MM.1S (cell line): ENCODE results near the gene FBLN1.

Experiments
- DNase-seq: peaks from one replicate; pipeline ENCODE4 v3.0.0-alpha.2; 2015
- H2AFZ ChIP-seq: fragments of 300-600 bp; sonication (generic); 2 replicates; pipeline ENCODE4 v1.6.0; 2016; ENCODE audit warnings: antibody characterized with exemption, low read length
- H3F3A ChIP-seq: fragments of 300-600 bp; sonication (generic); 2 replicates; pipeline ENCODE4 v1.6.1; 2016; ENCODE audit warnings: mild to moderate bottlenecking, antibody characterized with exemption, low read length, moderate library complexity, mixed read lengths; ENCODE audit not compliant: insufficient read depth
- H3K27ac ChIP-seq: fragments of 300-600 bp; sonication (generic); 2 replicates; pipeline ENCODE4 v1.5.1; 2016; ENCODE audit warnings: mild to moderate bottlenecking, low read length
- H3K27me3 ChIP-seq: fragments of 300-600 bp; sonication (generic); replicated peaks from 2 replicates; pipeline ENCODE4 v1.6.0; 2016; ENCODE audit warnings: low read length; ENCODE audit not compliant: insufficient read depth
- H3K36me3 ChIP-seq: fragments of 300-600 bp; sonication (generic); replicated peaks from 2 replicates; pipeline ENCODE4 v1.6.1; 2016; ENCODE audit warnings: mild to moderate bottlenecking, low read length, mixed read lengths; ENCODE audit not compliant: insufficient read depth
- H3K4me1 ChIP-seq: fragments of 300-600 bp; sonication (generic); 2 replicates; pipeline ENCODE4 v1.6.1; 2016; ENCODE audit warnings: low read length, mixed read lengths
- H3K4me2 ChIP-seq: fragments of 300-600 bp; sonication (generic); 2 replicates; pipeline ENCODE4 v1.6.0; 2016; ENCODE audit warnings: low read depth, low read length
- H3K4me3 ChIP-seq: fragments of 300-600 bp; sonication (generic); 2 replicates; pipeline ENCODE4 v1.5.1; 2016; ENCODE audit warnings: low read length, mixed read lengths
- H3K79me2 ChIP-seq: fragments of 300-600 bp; sonication (generic); 2 replicates; pipeline ENCODE4 v1.6.1; 2016; ENCODE audit warnings: mixed run types, low read length, mixed read lengths
- H3K9ac ChIP-seq: fragments of 300-600 bp; sonication (generic); 2 replicates; pipeline ENCODE4 v1.6.1; 2016; ENCODE audit warnings: low read length, mixed read lengths
- H3K9me2 ChIP-seq: fragments of 300-600 bp; sonication (generic); replicated peaks from 2 replicates; pipeline ENCODE4 v1.6.1; 2016; ENCODE audit warnings: mild to moderate bottlenecking, low read length, mixed read lengths; ENCODE audit not compliant: insufficient read depth
- H3K9me3 ChIP-seq: fragments of 300-600 bp; sonication (generic); replicated peaks from 2 replicates; pipeline ENCODE4 v1.6.1; 2016; ENCODE audit warnings: mild to moderate bottlenecking, low read length, mixed read lengths; ENCODE audit not compliant: insufficient read depth
- H4K20me1 ChIP-seq: fragments of 300-600 bp; sonication (generic); 2 replicates; pipeline ENCODE4 v1.6.1; 2016; ENCODE audit warnings: mild to moderate bottlenecking, low read length, moderate library complexity, mixed read lengths; ENCODE audit not compliant: insufficient read depth
- EZH2 ChIP-seq: fragments of 300-600 bp; sonication (generic); optimal IDR thresholded peaks from 2 replicates; pipeline ENCODE3; 2017; ENCODE audit warnings: low read depth, mild to moderate bottlenecking, antibody characterized with exemption, low read length, mixed read lengths
- EZH2phosphoT487 ChIP-seq: fragments of 300-600 bp; sonication (generic); IDR thresholded peaks from 2 replicates; pipeline ENCODE4 v1.6.1; 2018; ENCODE audit warnings: antibody characterized with exemption, low read length
- TF ChIP-seq, protein P1 (sequence below): fragments of 300-600 bp; sonication (generic); IDR thresholded peaks from 2 replicates; pipeline ENCODE4 v1.5.1; 2016; ENCODE audit warnings: antibody characterized with exemption, low read length, mixed read lengths

Gene FBLN1

DNA sequence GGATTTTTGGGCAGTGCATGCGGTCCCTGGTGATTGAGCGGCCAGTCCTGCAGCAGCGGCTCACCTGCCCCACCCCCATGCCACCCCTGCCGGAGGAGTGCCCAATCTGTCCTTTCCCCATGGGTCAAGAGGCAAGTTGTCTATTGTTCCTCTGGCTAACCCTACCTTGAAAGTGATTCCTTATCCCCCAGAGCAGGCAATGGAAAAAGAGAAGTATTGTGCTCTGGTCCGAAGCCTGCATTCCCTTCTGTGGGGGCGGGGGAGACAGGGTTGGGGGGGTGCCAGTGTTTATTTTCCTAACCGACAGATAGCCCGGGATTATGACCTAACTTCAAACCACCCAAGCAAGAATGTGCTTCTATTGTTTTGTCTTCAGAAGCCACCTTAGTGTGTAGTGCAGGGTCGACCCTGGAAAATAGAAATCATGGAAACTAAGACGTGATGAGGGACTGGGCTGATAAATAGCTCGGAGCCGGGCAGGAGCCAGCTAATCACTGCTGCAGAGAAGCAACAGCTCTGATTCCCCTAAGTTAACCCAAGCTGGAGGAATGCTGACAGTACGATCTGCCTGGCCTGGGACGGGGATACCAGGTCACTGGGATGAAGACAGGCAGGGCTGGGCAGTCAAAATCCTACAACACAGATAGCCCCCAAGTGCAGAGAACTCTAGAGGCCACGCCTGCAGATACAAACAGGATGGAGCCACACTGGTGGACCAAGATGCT is 130.3 kb downstream of the FBLN1 start:
- Histone ChIP-seq H3K4me1 (no peaks in the 10 kb centered on the region), H3K27ac (no peak overlapping the region), H3K27me3 (peaks cover 95% of the 10 kb centered on the region), H3K4me2 (no peak overlapping the region), H3K4me3 (no peak overlapping the region), H3F3A (no peaks in the 10 kb centered on the region), H3K79me2 (no peaks in the 10 kb centered on the region), H2AFZ (no peak overlapping the region), H3K9me3 (no peaks in the 10 kb centered on the region), H4K20me1 (no peaks in the 10 kb centered on the region), H3K9me2 (no peaks in the 10 kb centered on the region), H3K36me3 (no peaks in the 10 kb centered on the region), H3K9ac (no peak overlapping the region)
- TF ChIP-seq, protein P1, sequence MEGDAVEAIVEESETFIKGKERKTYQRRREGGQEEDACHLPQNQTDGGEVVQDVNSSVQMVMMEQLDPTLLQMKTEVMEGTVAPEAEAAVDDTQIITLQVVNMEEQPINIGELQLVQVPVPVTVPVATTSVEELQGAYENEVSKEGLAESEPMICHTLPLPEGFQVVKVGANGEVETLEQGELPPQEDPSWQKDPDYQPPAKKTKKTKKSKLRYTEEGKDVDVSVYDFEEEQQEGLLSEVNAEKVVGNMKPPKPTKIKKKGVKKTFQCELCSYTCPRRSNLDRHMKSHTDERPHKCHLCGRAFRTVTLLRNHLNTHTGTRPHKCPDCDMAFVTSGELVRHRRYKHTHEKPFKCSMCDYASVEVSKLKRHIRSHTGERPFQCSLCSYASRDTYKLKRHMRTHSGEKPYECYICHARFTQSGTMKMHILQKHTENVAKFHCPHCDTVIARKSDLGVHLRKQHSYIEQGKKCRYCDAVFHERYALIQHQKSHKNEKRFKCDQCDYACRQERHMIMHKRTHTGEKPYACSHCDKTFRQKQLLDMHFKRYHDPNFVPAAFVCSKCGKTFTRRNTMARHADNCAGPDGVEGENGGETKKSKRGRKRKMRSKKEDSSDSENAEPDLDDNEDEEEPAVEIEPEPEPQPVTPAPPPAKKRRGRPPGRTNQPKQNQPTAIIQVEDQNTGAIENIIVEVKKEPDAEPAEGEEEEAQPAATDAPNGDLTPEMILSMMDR, result no peak
- TF ChIP-seq EZH2, result no peak
- TF ChIP-seq EZH2phosphoT487, result no peak
- no peak for DNase-seq

DNA sequence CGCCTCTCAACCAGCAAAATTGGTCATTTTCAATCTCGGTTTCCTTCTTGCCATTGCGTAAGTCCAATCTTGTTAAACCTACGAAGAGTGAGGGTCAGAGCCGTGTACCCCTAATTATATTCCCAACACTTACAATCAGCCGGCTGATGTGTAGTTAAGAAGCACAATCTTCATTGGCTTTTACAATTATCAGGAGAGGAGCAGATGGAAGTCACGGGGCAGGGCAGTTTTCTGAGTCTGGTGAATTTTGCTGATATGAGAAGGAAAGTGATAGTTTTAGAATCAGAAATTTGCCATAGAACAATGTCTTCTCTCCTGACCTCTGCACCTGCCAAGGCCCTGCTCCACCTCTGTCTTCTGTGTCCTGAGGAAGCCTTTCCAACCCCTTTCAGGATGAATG is 134.0 kb downstream of the FBLN1 start:
- no peak for DNase-seq
- Histone ChIP-seq H3K9me2 (no peaks in the 10 kb centered on the region), H3K4me2 (no peak overlapping the region), H3K27ac (no peak overlapping the region), H4K20me1 (no peaks in the 10 kb centered on the region), H3K27me3 (peaks cover 98% of the 10 kb centered on the region), H3F3A (no peaks in the 10 kb centered on the region), H3K4me3 (no peak overlapping the region), H3K9ac (no peak overlapping the region), H3K9me3 (no peaks in the 10 kb centered on the region), H3K79me2 (no peaks in the 10 kb centered on the region), H3K4me1 (no peaks in the 10 kb centered on the region), H2AFZ (no peak overlapping the region), H3K36me3 (no peaks in the 10 kb centered on the region)
- TF ChIP-seq EZH2phosphoT487, result no peak
- TF ChIP-seq EZH2, result no peak
- TF ChIP-seq, protein P1, result no peak

DNA sequence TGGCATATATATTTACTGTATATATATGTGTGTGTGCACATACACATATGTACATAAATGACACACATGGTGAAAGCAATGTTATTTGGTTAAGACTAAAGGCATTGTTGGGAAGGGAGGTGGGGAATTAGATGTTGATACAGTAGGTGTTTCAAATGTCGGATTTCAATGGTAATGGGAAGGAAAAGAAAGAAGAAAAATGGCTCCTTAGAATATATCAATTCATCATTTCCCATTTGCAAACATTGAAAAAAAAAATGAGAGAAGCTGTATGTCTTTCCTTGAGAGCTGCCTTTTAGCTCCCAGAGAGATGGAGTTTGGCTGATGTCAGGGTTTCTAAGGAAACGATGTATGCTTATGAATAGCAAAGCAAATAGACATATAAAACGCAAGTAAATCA is 135.5 kb downstream of the FBLN1 start:
- H3K4me2 ChIP-seq, result no peak overlapping the region
- DNase-seq, result no peak
- H3K4me3 ChIP-seq, result no peak overlapping the region
- H3K79me2 ChIP-seq, result no peaks in the 10 kb centered on the region
- no peaks in the 10 kb centered on the region for H3K9me3 ChIP-seq
- H3K27me3 ChIP-seq, result peaks cover 98% of the 10 kb centered on the region
- H3K9me2 ChIP-seq, result no peaks in the 10 kb centered on the region
- H2AFZ ChIP-seq, result no peak overlapping the region
- H3K36me3 ChIP-seq, result no peaks in the 10 kb centered on the region
- no peaks in the 10 kb centered on the region for H3F3A ChIP-seq
- H3K4me1 ChIP-seq, result no peaks in the 10 kb centered on the region
- TF ChIP-seq, protein P1, result no peak
- no peak for TF ChIP-seq EZH2
- no peak for TF ChIP-seq EZH2phosphoT487
- no peaks in the 10 kb centered on the region for H4K20me1 ChIP-seq
- H3K9ac ChIP-seq, result no peak overlapping the region
- H3K27ac ChIP-seq, result no peak overlapping the region
